CD4-positive, alpha-beta T cell treated with Interferon gamma for 1 hour (primary cell): ENCODE results near the gene SPATA20.

ENCODE experiments used
- DNase-seq: peaks from one replicate; pipeline ENCODE4 v3.0.0-alpha.2; 2020

Gene SPATA20

GRCh38 chr17:50540560-50541401, 6.2 kb upstream of the SPATA20 start:
- no peak for DNase-seq

DNA sequence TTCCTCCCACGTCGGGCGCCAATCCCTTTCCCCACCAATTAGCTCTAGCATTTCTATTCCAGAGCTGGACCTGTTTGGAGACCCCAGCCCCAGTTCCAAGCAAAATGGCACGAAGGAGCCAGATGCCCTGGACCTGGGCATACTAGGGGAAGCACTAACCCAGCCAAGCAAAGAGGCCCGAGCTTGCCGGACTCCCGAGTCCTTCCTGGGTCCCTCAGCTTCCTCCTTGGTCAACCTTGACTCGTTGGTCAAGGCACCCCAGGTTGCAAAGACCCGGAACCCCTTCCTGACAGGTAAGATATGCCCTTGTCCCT, 5.6 kb upstream of the SPATA20 start:
- DNase-seq, result no peak

DNA sequence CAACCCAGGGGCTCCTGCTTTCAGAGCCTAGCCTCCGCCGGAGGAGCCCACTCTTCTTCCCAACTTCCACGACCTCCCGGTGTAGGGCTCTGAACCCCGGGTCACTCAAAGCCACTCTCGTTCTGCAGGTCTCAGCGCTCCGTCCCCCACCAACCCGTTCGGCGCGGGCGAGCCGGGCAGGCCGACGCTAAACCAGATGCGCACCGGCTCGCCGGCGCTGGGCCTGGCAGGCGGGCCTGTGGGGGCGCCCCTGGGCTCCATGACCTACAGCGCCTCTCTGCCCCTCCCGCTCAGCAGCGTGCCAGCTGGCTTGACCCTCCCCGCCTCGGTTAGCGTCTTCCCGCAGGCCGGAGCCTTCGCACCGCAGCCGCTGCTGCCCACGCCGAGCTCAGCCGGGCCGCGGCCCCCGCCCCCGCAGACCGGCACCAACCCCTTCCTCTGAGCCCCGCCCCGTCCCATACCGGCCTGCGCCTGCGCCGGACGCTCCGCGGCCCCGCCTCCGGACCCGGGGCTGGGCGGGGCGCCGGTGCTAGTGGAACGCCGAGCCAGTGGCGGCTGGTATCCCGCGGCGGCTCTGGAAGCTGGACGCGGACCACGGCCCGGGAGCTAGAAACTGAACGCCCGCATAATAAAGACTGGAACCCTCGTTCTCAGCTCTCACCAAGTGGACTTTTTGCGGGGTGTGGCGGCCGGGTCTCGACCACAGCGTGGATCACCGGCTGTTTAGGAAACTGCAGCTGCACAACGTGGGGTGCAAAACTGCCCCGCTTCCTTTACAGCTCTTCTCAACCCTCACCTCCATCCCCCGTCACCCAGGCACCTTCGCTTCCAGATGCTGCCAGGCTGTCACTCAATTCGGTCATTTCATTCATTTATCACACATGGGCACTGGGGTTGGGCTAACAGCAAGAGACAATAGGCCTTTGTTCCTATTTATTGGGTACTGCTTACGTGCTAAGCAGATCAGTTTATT, 5.0 kb upstream of the SPATA20 start:
- DNase-seq, result peak; percentile 79

DNA sequence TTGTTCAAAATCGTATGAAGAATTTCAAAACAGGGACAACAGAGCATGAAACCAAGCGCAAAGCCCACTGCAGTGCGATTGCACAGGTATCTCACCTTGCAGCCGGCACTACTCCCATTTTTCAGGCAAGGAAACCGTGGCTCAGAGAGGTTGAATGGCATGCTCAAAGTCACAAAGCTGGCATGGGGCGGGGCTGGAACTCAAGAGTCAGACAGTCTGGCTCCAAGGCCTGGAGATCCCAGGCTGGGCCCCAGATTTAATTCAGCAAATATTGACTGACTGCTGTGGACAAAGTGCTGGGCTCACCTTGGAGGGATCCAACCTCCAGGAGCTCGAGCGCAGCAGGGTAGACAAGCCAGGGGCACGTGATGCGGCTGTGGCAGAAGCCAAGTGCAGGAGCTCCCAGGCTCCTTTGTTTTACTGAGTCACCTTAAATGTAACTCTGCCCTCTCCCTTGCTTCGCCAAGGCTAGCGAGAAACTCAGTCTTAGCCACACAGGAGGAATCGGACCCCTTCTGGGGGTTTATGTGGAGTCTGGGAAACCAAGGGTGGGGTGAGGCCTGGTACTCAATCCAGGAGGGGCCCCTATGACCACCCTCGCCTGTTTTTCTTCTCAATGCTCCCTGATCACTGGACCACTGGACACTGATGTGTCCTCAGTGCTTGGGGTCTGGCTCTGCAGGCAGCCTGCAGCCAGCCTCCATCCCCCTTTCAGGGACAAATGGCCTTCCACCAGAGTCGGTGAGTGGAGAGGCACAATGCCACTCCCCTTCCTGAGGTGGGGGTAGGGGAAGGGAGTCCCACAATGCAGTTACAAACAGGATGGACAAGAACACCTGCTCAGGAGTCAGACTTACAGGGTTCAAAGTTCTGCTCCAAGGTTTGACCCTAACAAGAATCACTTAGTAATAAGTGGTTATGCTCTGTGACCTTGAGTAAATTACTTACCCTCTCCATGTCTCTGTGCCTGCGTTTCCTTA, 3.9 kb upstream of the SPATA20 start:
- DNase-seq, result no peak

DNA sequence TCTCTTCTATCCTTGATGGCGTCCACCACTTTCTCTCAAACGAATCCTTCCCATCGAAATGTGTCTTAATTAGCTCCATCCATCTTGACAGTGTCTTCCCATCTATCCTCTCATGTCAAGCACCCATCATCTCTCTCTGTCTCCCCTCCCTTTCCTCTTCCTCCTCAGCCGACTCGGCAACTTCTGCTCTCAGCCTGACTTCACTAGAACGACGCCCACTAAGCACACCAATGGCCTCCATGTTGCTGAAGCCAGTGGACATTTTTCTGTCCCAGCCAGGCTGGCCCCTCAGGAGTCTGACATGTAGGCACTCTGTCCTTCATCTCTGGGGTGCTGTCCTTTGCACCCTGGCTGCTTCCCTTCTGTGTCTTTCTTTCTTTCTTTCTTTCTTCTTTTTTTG, 2.5 kb upstream of the SPATA20 start:
- no peak for DNase-seq

GRCh38 chr17:50545311-50545710, 1.7 kb upstream of the SPATA20 start:
- DNase-seq, result no peak

DNA sequence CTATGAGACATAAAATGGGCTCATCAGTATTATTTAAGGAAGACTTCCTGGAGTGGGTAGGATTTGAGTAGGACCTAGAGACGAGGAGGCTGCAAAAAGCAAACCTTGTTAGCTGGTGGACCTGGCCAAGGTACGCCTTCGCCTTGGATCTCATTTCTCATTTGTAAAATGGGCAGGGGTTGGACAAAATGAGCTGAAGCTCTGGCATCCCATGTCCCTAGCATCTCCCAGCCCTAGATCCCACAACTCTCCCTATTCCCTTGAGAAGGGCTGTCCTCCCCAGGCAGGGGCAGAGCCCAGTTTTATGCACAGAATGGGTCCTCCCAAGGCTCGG, 306 bp upstream of the SPATA20 start:
- DNase-seq, result no peak

- DNase-seq, result no peak
Measured at GRCh38 chr17:50547736-50548083, 736 bp downstream of the SPATA20 start.

DNA sequence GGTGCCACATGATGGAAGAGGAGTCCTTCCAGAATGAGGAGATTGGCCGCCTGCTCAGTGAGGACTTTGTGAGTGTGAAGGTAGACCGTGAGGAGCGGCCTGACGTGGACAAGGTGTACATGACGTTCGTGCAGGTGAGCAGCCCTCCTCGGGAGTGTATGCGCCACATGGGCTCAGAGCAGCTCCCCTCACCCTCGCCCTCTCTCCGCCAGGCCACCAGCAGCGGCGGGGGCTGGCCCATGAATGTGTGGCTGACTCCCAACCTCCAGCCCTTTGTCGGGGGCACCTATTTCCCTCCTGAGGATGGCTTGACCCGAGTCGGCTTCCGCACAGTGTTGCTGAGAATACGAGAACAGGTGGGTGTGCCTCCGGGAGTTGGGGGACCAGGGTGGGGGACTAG, 1.9 kb downstream of the SPATA20 start:
- DNase-seq, result no peak

GRCh38 chr17:50549256-50549941, 2.4 kb downstream of the SPATA20 start:
- no peak for DNase-seq

- DNase-seq, result no peak
Measured at GRCh38 chr17:50549969-50550368, 3.0 kb downstream of the SPATA20 start.

DNA sequence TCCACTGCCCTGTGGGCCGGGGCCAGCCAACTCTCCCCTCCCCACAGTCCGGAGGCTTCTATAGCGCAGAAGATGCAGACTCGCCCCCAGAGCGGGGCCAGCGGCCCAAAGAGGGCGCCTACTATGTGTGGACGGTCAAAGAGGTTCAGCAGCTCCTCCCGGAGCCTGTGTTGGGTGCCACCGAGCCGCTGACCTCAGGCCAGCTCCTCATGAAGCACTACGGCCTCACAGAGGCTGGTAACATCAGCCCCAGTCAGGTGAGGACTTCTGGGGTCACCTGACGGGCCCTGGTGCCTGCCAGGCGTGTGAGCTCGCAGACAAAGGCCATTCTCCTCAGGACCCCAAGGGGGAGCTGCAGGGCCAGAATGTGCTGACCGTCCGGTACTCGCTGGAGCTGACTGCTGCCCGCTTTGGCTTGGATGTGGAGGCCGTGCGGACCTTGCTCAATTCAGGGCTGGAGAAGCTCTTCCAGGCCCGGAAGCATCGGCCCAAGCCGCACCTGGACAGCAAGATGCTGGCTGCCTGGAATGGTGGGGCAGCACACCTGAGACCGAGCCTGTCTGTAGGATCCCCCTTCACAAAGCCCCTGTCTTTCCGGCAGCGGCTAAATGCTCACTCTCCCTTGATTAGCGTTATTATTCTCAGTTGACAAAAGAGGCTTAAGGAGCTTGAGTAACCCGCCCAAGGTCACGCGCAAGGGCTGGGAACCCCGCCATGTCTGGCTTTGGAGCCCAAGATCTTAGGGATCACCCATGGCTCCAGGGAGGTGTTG, 3.9 kb downstream of the SPATA20 start:
- no peak for DNase-seq

DNA sequence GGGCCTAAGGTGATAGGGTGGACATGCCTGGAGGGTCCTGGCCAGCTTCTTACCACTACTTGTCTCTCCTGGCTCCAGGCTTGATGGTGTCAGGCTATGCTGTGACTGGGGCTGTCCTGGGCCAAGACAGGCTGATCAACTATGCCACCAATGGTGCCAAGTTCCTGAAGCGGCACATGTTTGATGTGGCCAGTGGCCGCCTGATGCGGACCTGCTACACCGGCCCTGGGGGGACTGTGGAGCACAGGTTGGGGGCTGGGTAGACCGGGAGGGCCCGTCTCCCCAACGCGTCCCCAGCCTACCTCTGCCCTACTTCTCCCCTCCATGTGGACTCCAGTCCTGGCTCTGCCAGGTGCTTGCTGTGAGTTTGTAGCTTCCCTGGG, 4.5 kb downstream of the SPATA20 start:
- DNase-seq, result no peak

- no peak for DNase-seq
Measured at GRCh38 chr17:50551884-50552283, 4.9 kb downstream of the SPATA20 start.

- no peak for DNase-seq
Measured at GRCh38 chr17:50554201-50554600, 7.2 kb downstream of the SPATA20 start.

- no peak for DNase-seq
Measured at GRCh38 chr17:50556803-50557202, 9.8 kb downstream of the SPATA20 start.

GRCh38 chr17:50557630-50558029, 10.7 kb downstream of the SPATA20 start:
- no peak for DNase-seq

GRCh38 chr17:50558091-50558490, 11.1 kb downstream of the SPATA20 start:
- no peak for DNase-seq

DNA sequence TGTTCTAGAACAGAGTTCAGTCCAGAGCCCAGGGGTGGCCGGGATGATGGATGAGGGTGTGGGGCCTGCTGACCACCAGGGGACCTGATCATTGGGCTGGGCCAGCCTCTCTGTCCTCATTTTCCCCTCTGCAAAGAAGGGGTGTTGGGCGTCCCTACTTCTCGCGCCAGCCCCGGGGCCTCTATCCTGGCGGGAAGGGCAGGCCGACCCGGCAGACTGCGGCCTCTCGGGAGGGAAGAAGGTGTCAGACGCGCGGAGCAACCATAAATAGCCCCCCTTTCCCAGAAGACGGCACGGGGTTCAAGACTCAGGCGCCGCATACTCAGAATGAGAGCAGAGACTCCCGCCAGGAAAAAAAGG, 11.6 kb downstream of the SPATA20 start:
- DNase-seq, result no peak

- DNase-seq, result no peak
Measured at GRCh38 chr17:50558941-50559614, 12.1 kb downstream of the SPATA20 start.

DNA sequence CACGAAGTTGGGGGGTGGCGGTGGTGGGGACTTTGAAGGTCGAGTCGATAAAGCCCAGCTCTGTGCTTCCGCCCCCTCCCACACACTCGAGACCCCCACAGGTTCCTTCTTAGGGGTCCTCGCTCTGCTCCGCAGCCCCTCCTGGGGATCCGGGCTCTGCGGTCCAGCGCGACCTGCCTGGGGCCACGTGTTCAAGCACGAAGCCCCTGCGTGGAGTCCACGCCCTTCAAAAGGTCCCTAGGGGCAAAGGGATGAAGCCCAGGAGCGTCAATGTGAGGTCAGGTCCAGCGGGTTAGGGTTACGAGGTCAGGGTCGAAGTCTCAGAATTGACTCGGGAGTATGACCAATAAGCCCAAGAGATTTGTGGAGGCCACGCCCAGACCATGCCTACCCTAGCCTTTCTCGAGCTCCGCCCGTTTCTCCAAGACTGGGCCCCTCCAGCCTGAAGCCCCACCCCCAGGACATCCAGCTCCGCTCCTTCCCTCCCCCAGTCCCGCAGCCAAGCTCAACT, 12.8 kb downstream of the SPATA20 start:
- no peak for DNase-seq
